MCF 10A (cell line): ENCODE measurements around the gene EPB41L3. TPM values are rescaled to one million over a fixed set of nuclear protein-coding genes. Genes with fewer than 3 reads are reported as not detected.

Experiments used
- BruUV-seq: library from RNA; stranded (reverse); fragments of 400-500 nt; replicated peaks from 2 replicates; lab custom pipeline; 2021; lab: Mats Ljungman, UMichigan
- CTCF ChIA-PET: fragments of 300-600 bp; sonication (Branson Sonifier 250); formaldehyde crosslinking; extraction: SDS; loops from one replicate; lab custom pipeline; 2021; ENCODE audit warnings: antibody characterized with exemption, inconsistent platforms; lab: Yijun Ruan, JAX
- POLR2A ChIA-PET: fragments of 300-600, 350-650 bp; sonication (Branson Sonifier 250); formaldehyde crosslinking; extraction: SDS; loops from one replicate; lab custom pipeline; 2020; ENCODE audit warnings: antibody characterized with exemption, inconsistent platforms; lab: Yijun Ruan, JAX
- DNase-seq: peaks from one replicate; pipeline ENCODE4 v3.0.0-alpha.2; 2018; ENCODE audit not compliant: unreplicated experiment
- H3K27ac Mint-ChIP-seq: one replicate; pipeline ENCODE4 v1.8.0; 2022; ENCODE audit warnings: mild to moderate bottlenecking, low read depth, mixed read lengths; ENCODE audit not compliant: unreplicated experiment
- H3K27me3 Mint-ChIP-seq: one replicate; pipeline ENCODE4 v1.8.0; 2022; ENCODE audit warnings: mixed read lengths; ENCODE audit not compliant: insufficient read depth, unreplicated experiment
- H3K36me3 Mint-ChIP-seq: one replicate; pipeline ENCODE4 v1.8.0; 2022; ENCODE audit warnings: mild to moderate bottlenecking, moderate library complexity, mixed read lengths; ENCODE audit not compliant: insufficient read depth, unreplicated experiment
- H3K4me1 Mint-ChIP-seq: one replicate; pipeline ENCODE4 v1.8.0; 2022; ENCODE audit warnings: mixed read lengths; ENCODE audit not compliant: insufficient read depth, unreplicated experiment
- H3K4me3 Mint-ChIP-seq: one replicate; pipeline ENCODE4 v1.8.0; 2022; ENCODE audit warnings: mild to moderate bottlenecking, moderate library complexity, mixed read lengths; ENCODE audit not compliant: unreplicated experiment
- H3K9me3 Mint-ChIP-seq: one replicate; pipeline ENCODE4 v1.8.0; 2022; ENCODE audit warnings: mixed read lengths; ENCODE audit not compliant: unreplicated experiment
- intact Hi-C: fragments of 100-400 bp; cut with micrococcal nuclease; formaldehyde crosslinking; loops from 2 replicates; pipeline ENCODE4 v1.14.1; 2022
- total RNA-seq: library from RNA; stranded (reverse); gene quantifications from 2 replicates; pipeline ENCODE4 v1.2.3, GENCODE V29; 2022
- TF ChIP-seq, protein P1 (sequence below): fragments of 200-600 bp; IDR thresholded peaks from one replicate; pipeline ENCODE4 v1.8.0; 2022; ENCODE audit warnings: antibody characterized with exemption, mild to moderate bottlenecking; ENCODE audit not compliant: unreplicated experiment

EPB41L3 gene
- total RNA-seq, 1 experiment from 2014 or later: not detected

DNA sequence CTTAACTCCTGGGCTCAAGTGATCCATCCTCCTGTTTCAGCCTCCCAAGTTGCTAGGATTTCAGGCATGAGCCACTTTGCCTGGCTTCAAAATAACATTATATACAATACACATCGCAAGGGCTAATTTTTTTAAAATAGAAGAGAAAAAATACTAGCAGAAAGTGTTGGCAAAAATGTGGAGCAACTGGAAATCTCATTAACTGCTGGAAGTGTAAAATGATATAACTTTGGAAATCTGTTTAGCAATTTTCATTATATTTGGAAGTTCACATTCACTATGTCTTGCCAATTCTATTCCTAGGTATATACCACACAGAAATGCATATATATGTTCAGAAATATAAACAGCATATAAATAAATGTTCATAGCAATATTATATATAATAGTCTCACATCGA is 193.2 kb downstream of the EPB41L3 start:
- intact Hi-C loops: no loop called here
- Mint-ChIP-seq H3K4me3 (no peak overlapping the region), H3K27ac (no peak overlapping the region), H3K27me3 (no peaks in the 10 kb centered on the region), H3K4me1 (no peaks in the 10 kb centered on the region), H3K36me3 (no peaks in the 10 kb centered on the region), H3K9me3 (peaks cover 8% of the 10 kb centered on the region)
- BruUV-seq: no TSS peak
- no peak for DNase-seq
- TF ChIP-seq, protein P1, sequence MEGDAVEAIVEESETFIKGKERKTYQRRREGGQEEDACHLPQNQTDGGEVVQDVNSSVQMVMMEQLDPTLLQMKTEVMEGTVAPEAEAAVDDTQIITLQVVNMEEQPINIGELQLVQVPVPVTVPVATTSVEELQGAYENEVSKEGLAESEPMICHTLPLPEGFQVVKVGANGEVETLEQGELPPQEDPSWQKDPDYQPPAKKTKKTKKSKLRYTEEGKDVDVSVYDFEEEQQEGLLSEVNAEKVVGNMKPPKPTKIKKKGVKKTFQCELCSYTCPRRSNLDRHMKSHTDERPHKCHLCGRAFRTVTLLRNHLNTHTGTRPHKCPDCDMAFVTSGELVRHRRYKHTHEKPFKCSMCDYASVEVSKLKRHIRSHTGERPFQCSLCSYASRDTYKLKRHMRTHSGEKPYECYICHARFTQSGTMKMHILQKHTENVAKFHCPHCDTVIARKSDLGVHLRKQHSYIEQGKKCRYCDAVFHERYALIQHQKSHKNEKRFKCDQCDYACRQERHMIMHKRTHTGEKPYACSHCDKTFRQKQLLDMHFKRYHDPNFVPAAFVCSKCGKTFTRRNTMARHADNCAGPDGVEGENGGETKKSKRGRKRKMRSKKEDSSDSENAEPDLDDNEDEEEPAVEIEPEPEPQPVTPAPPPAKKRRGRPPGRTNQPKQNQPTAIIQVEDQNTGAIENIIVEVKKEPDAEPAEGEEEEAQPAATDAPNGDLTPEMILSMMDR: no peak
- CTCF ChIA-PET: no interaction called here
- POLR2A ChIA-PET: no interaction called here

Other genes starting within 250 kb of the EPB41L3 start
- gene ZBTB14, start 248.3 kb downstream of the EPB41L3 start, total RNA-seq: 7.3 and 8.6 TPM in 2 replicates